ENCODE measurements around the gene MARK1. TPM values are rescaled to one million over a fixed set of nuclear protein-coding genes. Genes with fewer than 3 reads are reported as not detected.

The MARK1 gene
- total and polyA plus RNA-seq, 7 donors: 0.81 to 5.4 (median 2.6) TPM

- WGBS, 3 donors: 37 to 57% (median 42%) methylated on average over 6 of the region's 6 CpGs
- intact Hi-C loops (cut with DNase I): loop anchor here in 1 of 2 donors (5.0 kb wide), 1 partner anchor 162 kb away; no protein-coding TSS in a partner anchor
- Histone ChIP-seq H3K9me3 (no peaks in the 10 kb centered on the region), H3K4me1 (no peaks in the 10 kb centered on the region), H3K4me3 (peak overlapping the region; percentile 87), H3K27me3 (ENCODE audit: insufficient read depth in 3 of 3, low read length in 2 of 3) (peaks cover 0 to 15% (median 0%) of the 10 kb centered on the region in 3 donors), H3K36me3 (ENCODE audit: insufficient read depth in 1 of 2, low read depth in 1 of 2) (no peaks in the 10 kb centered on the region), H3K27ac (no peak overlapping the region)
- TF ChIP-seq, protein P1, sequence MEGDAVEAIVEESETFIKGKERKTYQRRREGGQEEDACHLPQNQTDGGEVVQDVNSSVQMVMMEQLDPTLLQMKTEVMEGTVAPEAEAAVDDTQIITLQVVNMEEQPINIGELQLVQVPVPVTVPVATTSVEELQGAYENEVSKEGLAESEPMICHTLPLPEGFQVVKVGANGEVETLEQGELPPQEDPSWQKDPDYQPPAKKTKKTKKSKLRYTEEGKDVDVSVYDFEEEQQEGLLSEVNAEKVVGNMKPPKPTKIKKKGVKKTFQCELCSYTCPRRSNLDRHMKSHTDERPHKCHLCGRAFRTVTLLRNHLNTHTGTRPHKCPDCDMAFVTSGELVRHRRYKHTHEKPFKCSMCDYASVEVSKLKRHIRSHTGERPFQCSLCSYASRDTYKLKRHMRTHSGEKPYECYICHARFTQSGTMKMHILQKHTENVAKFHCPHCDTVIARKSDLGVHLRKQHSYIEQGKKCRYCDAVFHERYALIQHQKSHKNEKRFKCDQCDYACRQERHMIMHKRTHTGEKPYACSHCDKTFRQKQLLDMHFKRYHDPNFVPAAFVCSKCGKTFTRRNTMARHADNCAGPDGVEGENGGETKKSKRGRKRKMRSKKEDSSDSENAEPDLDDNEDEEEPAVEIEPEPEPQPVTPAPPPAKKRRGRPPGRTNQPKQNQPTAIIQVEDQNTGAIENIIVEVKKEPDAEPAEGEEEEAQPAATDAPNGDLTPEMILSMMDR (IDR thresholded peaks at IDR 0.05): no peak
- no peak for DNase-seq
- no peak for ATAC-seq
Measured at GRCh38 chr1:220529521-220530020, 1.6 kb downstream of the MARK1 start.

DNA sequence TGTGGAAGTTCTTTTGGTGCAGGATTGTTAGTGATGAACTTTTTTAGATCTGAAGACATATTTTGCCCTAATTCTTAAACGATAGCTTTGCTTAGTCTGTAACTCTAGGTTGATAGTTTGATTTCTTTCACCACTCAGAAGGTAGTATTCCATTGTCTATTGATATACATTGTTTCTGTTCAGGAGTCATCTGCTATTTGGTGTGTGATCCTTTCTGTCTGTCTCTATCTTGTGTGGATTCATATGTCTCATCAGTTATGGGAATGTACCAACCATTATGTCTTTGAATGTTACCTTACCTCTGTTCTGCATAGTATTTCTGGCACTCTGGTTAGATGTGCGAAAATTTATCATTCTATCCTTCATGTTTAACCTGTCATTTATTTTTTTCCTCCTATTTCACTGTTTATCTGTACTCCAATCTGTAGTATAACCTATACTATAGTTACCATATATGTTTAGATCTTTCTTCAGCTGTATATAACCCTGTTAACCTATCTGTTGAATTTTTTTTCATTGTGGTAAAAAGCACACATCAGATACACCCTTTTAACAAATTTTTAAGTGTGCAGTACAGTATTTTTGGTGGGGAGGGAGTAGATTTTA is 5.7 kb downstream of the MARK1 start:
- 92 to 99% (median 96%) methylated on average over 2 of the region's 2 CpGs for WGBS, 3 donors
- DNase-seq (no peak), ATAC-seq (no peak)
- Histone ChIP-seq H3K36me3 (ENCODE audit: insufficient read depth in 1 of 2, low read depth in 1 of 2) (no peaks in the 10 kb centered on the region), H3K4me3 (no peak overlapping the region), H3K27me3 (ENCODE audit: insufficient read depth in 3 of 3, low read length in 2 of 3) (peaks cover 0 to 10% (median 0%) of the 10 kb centered on the region in 3 donors), H3K27ac (no peak overlapping the region), H3K4me1 (no peaks in the 10 kb centered on the region), H3K9me3 (no peaks in the 10 kb centered on the region)
- TF ChIP-seq, protein P1 (IDR thresholded peaks at IDR 0.05): no peak
- intact Hi-C loops (cut with DNase I): no loop called here

- Histone ChIP-seq H3K36me3 (ENCODE audit: insufficient read depth in 1 of 2, low read depth in 1 of 2) (no peaks in the 10 kb centered on the region), H3K9me3 (no peaks in the 10 kb centered on the region), H3K4me1 (no peaks in the 10 kb centered on the region), H3K4me3 (no peak overlapping the region), H3K27me3 (ENCODE audit: insufficient read depth in 3 of 3, low read length in 2 of 3) (no peaks in the 10 kb centered on the region), H3K27ac (no peak overlapping the region)
- intact Hi-C loops (cut with DNase I): no loop called here
- ATAC-seq (no peak), DNase-seq (no peak)
- TF ChIP-seq, protein P1 (IDR thresholded peaks at IDR 0.05): no peak
- 89 to 95% (median 94%) methylated on average over 3 of the region's 3 CpGs for WGBS, 3 donors
Measured at GRCh38 chr1:220544901-220545303, 17.0 kb downstream of the MARK1 start.

GRCh38 chr1:220550811-220551399 is 23.0 kb downstream of the MARK1 start:
- H3K27me3 ChIP-seq (ENCODE audit: insufficient read depth in 3 of 3, low read length in 2 of 3): no peaks in the 10 kb centered on the region
- H3K4me3 ChIP-seq: no peak overlapping the region
- H3K27ac ChIP-seq: no peak overlapping the region
- intact Hi-C loops (cut with DNase I): no loop called here
- TF ChIP-seq, protein P1 (IDR thresholded peaks at IDR 0.05): no peak
- no peaks in the 10 kb centered on the region for H3K36me3 ChIP-seq (ENCODE audit: insufficient read depth in 1 of 2, low read depth in 1 of 2)
- DNase-seq (no peak), ATAC-seq (no peak)
- H3K4me1 ChIP-seq: no peaks in the 10 kb centered on the region
- no peaks in the 10 kb centered on the region for H3K9me3 ChIP-seq
- 45 to 56% (median 47%) methylated on average over 6 of the region's 6 CpGs for WGBS, 3 donors

Measured in psoas muscle (tissue), 8 donors.